Neural progenitor cell (in vitro differentiated cells): ENCODE measurements around the gene C9orf57.

Experiments
- EZH2 ChIP-seq: fragments of 200-600 bp; sonication (generic); IDR thresholded peaks from 2 replicates; pipeline ENCODE4 v1.6.1; 2017; ENCODE audit warnings: antibody characterized with exemption, mild to moderate bottlenecking, moderate library complexity
- EZH2phosphoT487 ChIP-seq: fragments of 200-600 bp; sonication (generic); IDR thresholded peaks from 2 replicates; pipeline ENCODE4 v1.6.1; 2017; ENCODE audit warnings: antibody characterized with exemption
- TF ChIP-seq, protein P1 (sequence below): fragments of 200-600 bp; sonication (generic); IDR thresholded peaks from 2 replicates; pipeline ENCODE4 v1.5.1; 2017; ENCODE audit warnings: antibody characterized with exemption, mild to moderate bottlenecking

- TF ChIP-seq, protein P1, sequence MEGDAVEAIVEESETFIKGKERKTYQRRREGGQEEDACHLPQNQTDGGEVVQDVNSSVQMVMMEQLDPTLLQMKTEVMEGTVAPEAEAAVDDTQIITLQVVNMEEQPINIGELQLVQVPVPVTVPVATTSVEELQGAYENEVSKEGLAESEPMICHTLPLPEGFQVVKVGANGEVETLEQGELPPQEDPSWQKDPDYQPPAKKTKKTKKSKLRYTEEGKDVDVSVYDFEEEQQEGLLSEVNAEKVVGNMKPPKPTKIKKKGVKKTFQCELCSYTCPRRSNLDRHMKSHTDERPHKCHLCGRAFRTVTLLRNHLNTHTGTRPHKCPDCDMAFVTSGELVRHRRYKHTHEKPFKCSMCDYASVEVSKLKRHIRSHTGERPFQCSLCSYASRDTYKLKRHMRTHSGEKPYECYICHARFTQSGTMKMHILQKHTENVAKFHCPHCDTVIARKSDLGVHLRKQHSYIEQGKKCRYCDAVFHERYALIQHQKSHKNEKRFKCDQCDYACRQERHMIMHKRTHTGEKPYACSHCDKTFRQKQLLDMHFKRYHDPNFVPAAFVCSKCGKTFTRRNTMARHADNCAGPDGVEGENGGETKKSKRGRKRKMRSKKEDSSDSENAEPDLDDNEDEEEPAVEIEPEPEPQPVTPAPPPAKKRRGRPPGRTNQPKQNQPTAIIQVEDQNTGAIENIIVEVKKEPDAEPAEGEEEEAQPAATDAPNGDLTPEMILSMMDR, result no peak
- no peak for TF ChIP-seq EZH2
- TF ChIP-seq EZH2phosphoT487, result no peak
Measured at GRCh38 chr9:72023596-72023995, 36.8 kb downstream of the C9orf57 start.
